Mammary epithelial cell (primary cell): ENCODE results near the gene DNAJC16.

ENCODE experiments used
- EZH2 ChIP-seq: IDR thresholded peaks from 2 replicates; pipeline ENCODE4 v1.6.1; 2012; ENCODE audit warnings: low read length, inconsistent platforms, borderline replicate concordance
- TF ChIP-seq, protein P1 (sequence below), 2 donors: IDR thresholded peaks in 1 of 2; conservative IDR thresholded peaks in 1 of 2; 2 replicates each; pipeline ENCODE4 v1.5.1; 2011 to 2012; ENCODE audit warnings: inconsistent platforms in 2 of 2, low read length in 2 of 2, mild to moderate bottlenecking in 2 of 2, control low read depth in 1 of 2, low read depth in 1 of 2; ENCODE audit not compliant: insufficient read depth in 1 of 2; ENCODE audit errors: extremely low read depth in 1 of 2

DNA sequence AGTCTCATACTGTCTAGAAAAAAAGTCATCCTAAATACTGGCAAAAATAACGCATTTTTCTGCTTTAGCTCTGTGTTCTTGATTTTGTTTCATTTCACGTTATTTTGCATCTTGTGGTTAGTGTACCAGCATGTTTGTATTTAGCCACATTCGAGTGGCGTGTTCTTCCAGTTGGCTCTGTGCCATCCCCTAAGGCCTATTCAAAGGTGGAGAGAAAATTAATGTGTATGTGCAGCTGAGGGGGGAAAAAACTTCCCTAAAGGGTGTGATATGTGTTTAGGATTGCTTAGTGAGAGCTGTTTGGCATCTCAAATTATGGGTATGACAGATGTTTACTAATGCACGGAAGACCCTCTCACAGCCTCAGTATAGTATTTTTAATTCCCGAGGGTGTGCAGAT lies 12.1 kb downstream of the DNAJC16 start:
- TF ChIP-seq, protein P1, sequence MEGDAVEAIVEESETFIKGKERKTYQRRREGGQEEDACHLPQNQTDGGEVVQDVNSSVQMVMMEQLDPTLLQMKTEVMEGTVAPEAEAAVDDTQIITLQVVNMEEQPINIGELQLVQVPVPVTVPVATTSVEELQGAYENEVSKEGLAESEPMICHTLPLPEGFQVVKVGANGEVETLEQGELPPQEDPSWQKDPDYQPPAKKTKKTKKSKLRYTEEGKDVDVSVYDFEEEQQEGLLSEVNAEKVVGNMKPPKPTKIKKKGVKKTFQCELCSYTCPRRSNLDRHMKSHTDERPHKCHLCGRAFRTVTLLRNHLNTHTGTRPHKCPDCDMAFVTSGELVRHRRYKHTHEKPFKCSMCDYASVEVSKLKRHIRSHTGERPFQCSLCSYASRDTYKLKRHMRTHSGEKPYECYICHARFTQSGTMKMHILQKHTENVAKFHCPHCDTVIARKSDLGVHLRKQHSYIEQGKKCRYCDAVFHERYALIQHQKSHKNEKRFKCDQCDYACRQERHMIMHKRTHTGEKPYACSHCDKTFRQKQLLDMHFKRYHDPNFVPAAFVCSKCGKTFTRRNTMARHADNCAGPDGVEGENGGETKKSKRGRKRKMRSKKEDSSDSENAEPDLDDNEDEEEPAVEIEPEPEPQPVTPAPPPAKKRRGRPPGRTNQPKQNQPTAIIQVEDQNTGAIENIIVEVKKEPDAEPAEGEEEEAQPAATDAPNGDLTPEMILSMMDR (conservative IDR thresholded peaks at IDR 0.05 in 1 of 2, IDR thresholded peaks at IDR 0.05 in 1 of 2; ENCODE audit: extremely low read depth in 1 of 2, insufficient read depth in 1 of 2, low read depth in 1 of 2, low read length in 2 of 2), result no peak
- TF ChIP-seq EZH2, result no peak
